Measurements from ENCODE around the gene UBTF. TPM values are rescaled to one million over a fixed set of nuclear protein-coding genes. Genes with fewer than 3 reads are reported as not detected.

Gene UBTF
- total RNA-seq, 2 experiments from 2014 or later: 148 to 158 TPM

- Mint-ChIP-seq H3K9me3 (no peaks in the 10 kb centered on the region), H3K27me3 (no peaks in the 10 kb centered on the region), H3K27ac (no peak overlapping the region), H3K4me1 (ENCODE audit: low read depth) (no peaks in the 10 kb centered on the region), H3K4me3 (no peak overlapping the region), H3K36me3 (ENCODE audit: low read depth) (no peaks in the 10 kb centered on the region)
- ATAC-seq (ENCODE audit: poor library complexity) (no peak), DNase-seq (no peak)
- ChIA-PET CTCF (no interaction called here), POLR2A (no interaction called here)
- intact Hi-C loops (cut with DNase I, micrococcal nuclease): no loop called here
- no peak for TF ChIP-seq CTCF (IDR thresholded peaks at IDR 0.05)
- Histone ChIP-seq H3K4me3 (ENCODE audit: low read length) (no peak overlapping the region), H3K27ac (ENCODE audit: low read depth in 1 of 2, low read length in 2 of 2) (no peak overlapping the region), H3K27me3 (ENCODE audit: control insufficient read depth in 1 of 2, insufficient read depth in 2 of 2, low read length in 2 of 2) (no peaks in the 10 kb centered on the region), H3K4me1 (ENCODE audit: insufficient read depth, low read length) (no peaks in the 10 kb centered on the region), H3K9me3 (ENCODE audit: control insufficient read depth in 1 of 2, insufficient read depth in 1 of 2, low read length in 2 of 2) (no peaks in the 10 kb centered on the region), H3K36me3 (ENCODE audit: insufficient read depth, low read length) (no peaks in the 10 kb centered on the region)
Observed at GRCh38 chr17:44262654-44263225, 43.3 kb upstream of the UBTF start.

- Histone ChIP-seq H3K27ac (ENCODE audit: low read depth in 1 of 2, low read length in 2 of 2) (no peak overlapping the region), H3K4me3 (ENCODE audit: low read length) (no peak overlapping the region), H3K9me3 (ENCODE audit: control insufficient read depth in 1 of 2, insufficient read depth in 1 of 2, low read length in 2 of 2) (no peaks in the 10 kb centered on the region), H3K36me3 (ENCODE audit: insufficient read depth, low read length) (no peaks in the 10 kb centered on the region), H3K27me3 (ENCODE audit: control insufficient read depth in 1 of 2, insufficient read depth in 2 of 2, low read length in 2 of 2) (no peaks in the 10 kb centered on the region), H3K4me1 (ENCODE audit: insufficient read depth, low read length) (no peaks in the 10 kb centered on the region)
- Mint-ChIP-seq H3K4me3 (no peak overlapping the region), H3K27me3 (no peaks in the 10 kb centered on the region), H3K27ac (no peak overlapping the region), H3K36me3 (ENCODE audit: low read depth) (no peaks in the 10 kb centered on the region), H3K4me1 (ENCODE audit: low read depth) (no peaks in the 10 kb centered on the region), H3K9me3 (no peaks in the 10 kb centered on the region)
- intact Hi-C loops (cut with DNase I, micrococcal nuclease): no loop called here
- ChIA-PET CTCF (no interaction called here), POLR2A (no interaction called here)
- TF ChIP-seq CTCF (IDR thresholded peaks at IDR 0.05): no peak
- DNase-seq (no peak), ATAC-seq (ENCODE audit: poor library complexity) (no peak)
Observed at GRCh38 chr17:44260296-44260695, 40.8 kb upstream of the UBTF start.

- Histone ChIP-seq H3K4me3 (ENCODE audit: low read length) (no peak overlapping the region), H3K27me3 (ENCODE audit: control insufficient read depth in 1 of 2, insufficient read depth in 2 of 2, low read length in 2 of 2) (no peaks in the 10 kb centered on the region), H3K9me3 (ENCODE audit: control insufficient read depth in 1 of 2, insufficient read depth in 1 of 2, low read length in 2 of 2) (no peaks in the 10 kb centered on the region), H3K36me3 (ENCODE audit: insufficient read depth, low read length) (no peaks in the 10 kb centered on the region), H3K4me1 (ENCODE audit: insufficient read depth, low read length) (no peaks in the 10 kb centered on the region), H3K27ac (ENCODE audit: low read depth in 1 of 2, low read length in 2 of 2) (no peak overlapping the region)
- no peak for ATAC-seq (ENCODE audit: poor library complexity)
- no peaks in the 10 kb centered on the region for H3K36me3 Mint-ChIP-seq (ENCODE audit: low read depth)
- no peak for TF ChIP-seq CTCF (IDR thresholded peaks at IDR 0.05)
- H3K4me1 Mint-ChIP-seq (ENCODE audit: low read depth): no peaks in the 10 kb centered on the region
- DNase-seq: no peak
- no peaks in the 10 kb centered on the region for H3K9me3 Mint-ChIP-seq
- intact Hi-C loops (cut with DNase I, micrococcal nuclease): no loop called here
- H3K27me3 Mint-ChIP-seq: no peaks in the 10 kb centered on the region
- no peak overlapping the region for H3K27ac Mint-ChIP-seq
- CTCF ChIA-PET: no interaction called here
- POLR2A ChIA-PET: interaction anchor here (1.3 kb wide), 1 partner anchor 68 kb away, joined by 4 read pairs; no protein-coding TSS in a partner anchor
- no peak overlapping the region for H3K4me3 Mint-ChIP-seq
Observed at GRCh38 chr17:44258811-44259351, 39.4 kb upstream of the UBTF start.

Data from CD4-positive, alpha-beta T cell (primary cell).